Midbrain (tissue), 1 donor: ENCODE data around the gene MLLT10.

Experiments
- DNase-seq: peaks from one replicate; lab custom pipeline; 2025; lab: John Stamatoyannopoulos, UW

Gene MLLT10

GRCh38 chr10:21501731-21502347 is 32.2 kb upstream of the MLLT10 start:
- DNase-seq = no peak

GRCh38 chr10:21502348-21502740 is 31.7 kb upstream of the MLLT10 start:
- no peak for DNase-seq

GRCh38 chr10:21503542-21503941 is 30.5 kb upstream of the MLLT10 start:
- no peak for DNase-seq

DNA sequence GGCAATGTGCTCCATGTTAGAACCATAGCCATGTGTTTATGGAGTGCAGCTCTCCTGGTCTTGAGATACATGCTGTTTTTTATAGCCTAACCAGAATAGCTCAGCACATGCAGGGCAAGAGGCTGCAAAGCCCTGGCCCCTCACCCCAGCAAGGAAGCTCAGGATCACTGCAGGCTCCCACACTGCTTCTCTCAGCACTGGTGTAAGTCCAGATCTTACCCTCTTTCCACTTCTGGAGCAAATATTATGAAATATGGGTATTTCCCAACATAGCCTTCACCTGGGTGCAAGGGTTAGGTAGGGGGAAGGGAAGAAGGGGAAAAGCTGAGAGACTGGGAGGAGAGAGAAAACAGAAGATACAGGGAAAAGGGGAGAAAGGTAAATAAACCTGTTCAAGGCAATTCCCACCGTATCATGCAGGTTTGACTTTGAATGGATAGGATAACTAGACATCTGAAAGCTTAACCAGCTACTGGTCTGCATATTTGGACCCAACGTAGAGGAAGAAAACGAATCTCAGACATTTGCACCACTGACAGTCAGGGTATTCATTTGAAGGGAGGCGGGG is 28.2 kb upstream of the MLLT10 start:
- DNase-seq = no peak

GRCh38 chr10:21506351-21506750 is 27.7 kb upstream of the MLLT10 start:
- DNase-seq = no peak

DNA sequence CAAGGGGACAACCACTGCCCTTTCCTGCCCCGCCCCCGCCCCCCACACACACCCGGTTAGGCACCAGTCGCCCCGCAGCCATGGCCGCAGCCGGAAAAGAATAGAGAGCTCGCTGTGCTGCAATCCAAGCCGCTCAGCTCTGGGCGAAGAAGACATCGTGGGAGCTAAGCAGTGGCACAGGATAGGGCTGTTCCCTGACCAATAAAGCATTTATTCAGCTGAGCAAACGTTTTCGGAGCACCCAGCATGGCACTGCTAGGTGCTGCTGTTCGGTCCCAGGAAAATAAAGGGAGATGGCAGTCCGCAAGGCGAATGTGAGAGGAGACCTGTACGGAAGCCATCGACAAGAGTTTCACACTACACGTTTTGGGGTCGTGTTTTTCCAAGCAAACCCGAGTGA is 26.9 kb upstream of the MLLT10 start:
- DNase-seq = no peak

DNA sequence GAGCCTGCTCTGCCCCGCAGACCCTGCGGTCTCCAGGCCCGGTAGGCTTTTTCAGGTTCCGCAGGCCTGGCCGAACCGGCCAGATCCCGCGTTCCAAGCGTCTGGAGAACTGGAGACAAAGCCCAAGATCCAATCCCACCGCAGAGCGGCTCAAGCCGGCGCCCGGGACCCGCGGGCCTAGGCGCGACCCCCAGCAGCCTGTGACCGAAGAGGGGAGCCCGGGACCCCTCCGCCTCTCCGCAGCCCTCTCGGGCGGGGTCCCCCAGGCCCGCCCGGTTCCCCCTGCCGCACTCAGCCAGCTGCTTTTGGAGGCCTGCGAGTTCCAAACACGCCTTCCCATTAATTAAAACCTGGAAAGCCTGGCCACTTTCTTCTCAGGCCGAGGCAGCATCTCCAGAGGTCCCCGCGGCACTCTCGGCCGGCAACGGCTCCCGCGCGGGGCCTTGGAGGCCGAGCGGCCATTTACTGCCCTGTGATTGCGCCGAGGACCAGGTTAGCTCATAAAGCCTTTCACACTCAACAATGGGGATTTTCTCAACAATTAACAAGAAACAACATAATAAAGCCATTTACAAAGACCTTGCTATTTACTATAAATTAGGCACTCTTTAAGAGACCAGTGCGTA is 25.2 kb upstream of the MLLT10 start:
- no peak for DNase-seq

DNA sequence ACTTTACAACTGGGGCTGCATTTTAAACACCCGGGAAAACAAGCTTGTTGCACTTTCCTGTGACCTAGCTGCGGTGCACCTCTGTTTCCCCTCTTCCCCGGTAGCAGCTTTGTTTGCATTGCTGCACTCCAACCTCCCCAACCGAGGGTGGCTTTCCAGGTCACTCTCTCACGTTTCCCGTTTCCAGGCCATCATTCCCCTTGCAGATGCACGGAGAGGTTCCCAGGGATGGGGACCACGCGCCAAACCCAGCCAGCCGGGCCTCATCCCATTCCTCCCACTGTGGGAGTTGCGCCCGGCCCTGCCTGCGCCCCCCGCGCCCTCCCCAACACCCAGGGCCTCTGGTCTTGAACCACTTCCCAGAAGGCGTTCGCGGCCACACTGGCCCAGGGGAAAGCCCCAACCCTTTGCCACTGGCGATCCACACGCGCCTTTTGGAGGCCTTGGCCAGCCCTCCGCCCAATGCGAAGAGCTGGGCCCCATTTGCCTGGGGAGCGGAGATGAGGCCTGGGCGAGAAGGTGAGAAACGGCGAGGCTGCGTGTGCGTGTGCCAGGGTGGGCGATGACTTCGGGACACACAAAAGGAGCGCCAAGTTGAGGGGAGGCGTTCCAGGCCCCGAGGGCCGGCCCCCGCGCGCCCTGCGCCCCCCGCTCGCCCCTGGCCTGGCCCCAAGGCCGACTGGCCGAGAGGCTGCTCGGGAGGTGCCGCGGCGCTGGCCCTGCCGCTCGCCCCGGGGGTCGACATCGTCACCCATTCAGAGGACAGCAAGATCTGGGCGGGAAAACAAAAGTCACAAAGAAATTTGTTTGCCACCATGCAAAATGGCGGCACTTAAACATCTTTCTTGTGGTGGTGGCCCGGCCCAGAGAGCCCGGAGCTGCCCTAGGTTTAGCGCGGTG is 24.4 kb upstream of the MLLT10 start:
- peak; percentile 34 for DNase-seq

- DNase-seq = peak; percentile 39
Observed at GRCh38 chr10:21510241-21511094, 23.6 kb upstream of the MLLT10 start.

GRCh38 chr10:21511095-21511570 is 22.9 kb upstream of the MLLT10 start:
- DNase-seq = no peak

GRCh38 chr10:21511946-21512572 is 22.0 kb upstream of the MLLT10 start:
- no peak for DNase-seq

- DNase-seq = no peak
Observed at GRCh38 chr10:21512573-21513404, 21.2 kb upstream of the MLLT10 start.

DNA sequence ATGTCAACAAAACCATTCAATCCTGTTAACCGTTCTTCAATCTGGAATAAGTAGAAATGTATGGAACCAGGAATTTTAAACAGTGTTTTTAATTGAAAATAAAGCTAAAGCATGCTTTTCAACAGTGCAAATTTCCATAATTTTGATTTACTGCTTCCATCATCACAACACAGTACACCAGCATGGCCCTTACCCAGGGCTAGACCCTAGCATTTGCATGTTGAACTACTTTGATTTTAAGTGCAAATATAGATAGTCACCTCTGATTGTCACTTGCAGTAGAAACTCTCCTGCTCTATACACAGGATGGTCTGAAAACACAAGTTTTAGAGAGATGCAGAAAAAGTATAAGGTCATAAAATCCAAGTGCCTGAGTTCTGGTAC is 20.6 kb upstream of the MLLT10 start:
- no peak for DNase-seq

DNA sequence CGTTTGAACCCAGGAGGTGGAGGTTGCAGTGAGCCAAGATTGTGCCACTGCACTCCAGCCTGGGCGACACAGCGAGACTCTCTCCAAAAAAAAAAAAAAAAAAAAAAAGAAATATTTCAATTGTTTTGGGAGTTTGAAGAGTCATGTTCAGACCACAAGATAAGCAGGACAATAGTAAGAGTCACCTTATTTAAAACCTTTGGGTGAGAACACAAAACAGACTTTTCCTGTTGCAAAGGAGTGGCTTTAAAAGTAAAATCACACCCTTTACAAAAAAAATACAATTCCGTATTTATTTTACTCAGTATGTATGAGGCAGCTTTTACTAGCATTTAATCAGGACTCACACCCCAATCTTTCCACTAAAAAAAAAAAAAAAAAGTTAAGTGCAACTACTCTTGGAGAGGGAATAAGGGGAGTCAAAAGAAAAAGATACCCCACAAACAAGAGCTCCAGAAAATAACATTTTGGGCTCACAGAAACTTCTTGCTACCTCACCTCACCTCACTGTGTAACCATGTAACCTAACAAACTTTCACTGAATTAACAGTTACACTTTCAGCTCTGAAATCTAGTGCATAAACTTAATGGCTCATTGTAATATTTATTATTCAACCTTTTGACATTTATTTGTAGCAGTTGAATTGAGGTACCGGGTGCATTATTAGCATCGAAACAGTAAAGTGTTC is 19.8 kb upstream of the MLLT10 start:
- no peak for DNase-seq

- DNase-seq = no peak
Observed at GRCh38 chr10:21514818-21515351, 19.1 kb upstream of the MLLT10 start.

- DNase-seq = no peak
Observed at GRCh38 chr10:21515361-21516241, 18.4 kb upstream of the MLLT10 start.

DNA sequence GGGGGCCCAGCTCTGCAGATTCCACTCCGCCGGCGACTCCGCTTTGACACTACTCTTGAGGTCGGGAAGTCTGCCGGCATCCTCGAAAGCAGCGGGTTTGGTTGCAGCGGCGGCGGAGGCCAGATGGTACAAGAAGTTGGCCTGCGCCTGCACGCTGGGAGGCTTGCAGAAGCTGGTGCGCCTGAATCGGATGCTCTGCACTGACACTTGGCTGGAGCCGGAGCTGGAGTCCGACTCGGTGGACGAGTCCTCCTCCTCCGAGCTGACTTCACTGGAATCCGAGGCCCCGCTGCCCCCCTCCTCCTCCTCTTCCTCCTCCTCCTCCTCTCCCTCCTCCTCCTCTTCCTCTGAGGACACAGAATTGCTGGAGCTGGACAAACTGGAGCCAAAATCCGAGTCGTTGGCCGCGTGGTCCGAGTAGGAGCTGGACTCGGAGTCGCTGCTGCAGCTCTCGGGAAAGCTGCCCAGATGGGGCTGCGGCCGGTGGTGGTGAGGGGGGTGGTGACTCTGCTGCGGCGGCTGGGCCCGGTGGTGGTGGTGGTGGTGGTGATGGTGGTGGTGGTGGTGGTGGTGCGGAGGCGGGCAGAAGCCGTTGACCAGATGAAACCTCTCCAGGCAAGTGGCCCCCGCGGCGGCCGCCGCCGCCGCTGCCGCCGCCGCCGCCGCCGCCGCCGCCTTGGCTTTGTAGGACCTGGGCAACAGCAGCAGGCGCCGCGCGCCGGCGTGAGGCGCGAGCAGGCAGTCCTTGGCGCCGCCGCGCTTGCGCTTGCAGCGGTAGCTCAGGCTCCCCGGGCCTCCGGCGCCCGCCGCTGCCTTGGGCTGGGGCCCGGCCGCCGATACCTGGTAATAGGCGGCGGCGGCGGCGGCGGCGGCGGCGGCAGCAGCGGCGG is 17.5 kb upstream of the MLLT10 start:
- peak; percentile 71 for DNase-seq
